PC-3 (cell line): ENCODE data around the gene PKD2L2. TPM values are rescaled to one million over a fixed set of nuclear protein-coding genes. Genes with fewer than 3 reads are reported as not detected.

ENCODE experiments used
- ATAC-seq: fragments of 200-7000 bp; cut with Tn5 transposase; 2 replicates; pipeline ENCODE4 v1.9.1; 2020; ENCODE audit warnings: mild to moderate bottlenecking, moderate library complexity
- BruUV-seq: library from RNA; stranded (reverse); fragments of 400-500 nt; replicated peaks from 2 replicates; lab custom pipeline; 2021; lab: Mats Ljungman, UMichigan
- CTCF ChIA-PET: fragments of 300-600 bp; sonication (Branson Sonifier 250); formaldehyde crosslinking; loops from one replicate; lab custom pipeline; 2022; ENCODE audit warnings: antibody characterized with exemption; lab: Charles Lee
- POLR2A ChIA-PET: fragments of 300-600 bp; sonication (Branson Sonifier 250); formaldehyde crosslinking; loops from one replicate; lab custom pipeline; 2022; ENCODE audit warnings: antibody characterized with exemption; ENCODE audit not compliant: unreplicated experiment; lab: Charles Lee
- DNase-seq: peaks from one replicate; pipeline ENCODE4 v3.0.0-alpha.2; 2015
- H2AFZ ChIP-seq: fragments of 300-600 bp; sonication (generic); 2 replicates; pipeline ENCODE4 v1.6.0; 2016; ENCODE audit warnings: antibody characterized with exemption, low read length
- H3F3A ChIP-seq: fragments of 300-600 bp; sonication (generic); one replicate; pipeline ENCODE4 v1.6.0; 2017; ENCODE audit warnings: antibody characterized with exemption, low read length, control low read depth, mild to moderate bottlenecking; ENCODE audit not compliant: unreplicated experiment
- H3K27ac ChIP-seq: fragments of 300-600 bp; sonication (generic); 2 replicates; pipeline ENCODE4 v1.5.1; 2016; ENCODE audit warnings: mild to moderate bottlenecking, low read length
- H3K27me3 ChIP-seq: fragments of 300-600 bp; sonication (generic); 2 replicates; pipeline ENCODE4 v1.6.1; 2016; ENCODE audit warnings: low read length, mixed read lengths
- H3K36me3 ChIP-seq: fragments of 300-600 bp; sonication (generic); 2 replicates; pipeline ENCODE4 v1.6.1; 2016; ENCODE audit warnings: low read depth, mixed run types, low read length, mixed read lengths
- H3K4me1 ChIP-seq: fragments of 300-600 bp; sonication (generic); 2 replicates; pipeline ENCODE4 v1.5.1; 2016; ENCODE audit warnings: low read length; ENCODE audit not compliant: insufficient read depth
- H3K4me2 ChIP-seq: fragments of 300-600 bp; sonication (generic); 2 replicates; pipeline ENCODE4 v1.6.0; 2016; ENCODE audit warnings: low read length
- H3K4me3 ChIP-seq: fragments of 300-600 bp; sonication (generic); 2 replicates; pipeline ENCODE4 v1.5.1; 2016; ENCODE audit warnings: mild to moderate bottlenecking, low read length, mixed read lengths
- H3K79me2 ChIP-seq: fragments of 300-600 bp; sonication (generic); 2 replicates; pipeline ENCODE4 v1.6.1; 2017; ENCODE audit warnings: low read length, mixed read lengths
- H3K9ac ChIP-seq: fragments of 300-600 bp; sonication (generic); 2 replicates; pipeline ENCODE4 v1.6.0; 2016; ENCODE audit warnings: mild to moderate bottlenecking, low read length
- H3K9me2 ChIP-seq: fragments of 300-600 bp; sonication (generic); replicated peaks from 2 replicates; pipeline ENCODE4 v1.6.1; 2016; ENCODE audit warnings: mixed run types, low read length, mixed read lengths
- H3K9me3 ChIP-seq: fragments of 300-600 bp; sonication (generic); 2 replicates; pipeline ENCODE4 v1.6.1; 2016; ENCODE audit warnings: low read length, mixed read lengths
- H4K20me1 ChIP-seq: fragments of 300-600 bp; sonication (generic); 2 replicates; pipeline ENCODE4 v1.6.1; 2016; ENCODE audit warnings: low read length, mixed read lengths
- CTCF ChIP-seq: fragments of 300-600 bp; sonication (generic); conservative IDR thresholded peaks from 2 replicates; pipeline ENCODE4 v1.5.1; 2017; ENCODE audit warnings: antibody characterized with exemption, low read depth, mild to moderate bottlenecking, low read length
- EZH2 ChIP-seq: fragments of 300-600 bp; sonication (generic); IDR thresholded peaks from one replicate; pipeline ENCODE4 v1.6.1; 2017; ENCODE audit warnings: antibody characterized with exemption, mild to moderate bottlenecking, low read length; ENCODE audit not compliant: unreplicated experiment
- EZH2phosphoT487 ChIP-seq: fragments of 300-600 bp; sonication (generic); IDR thresholded peaks from 2 replicates; pipeline ENCODE4 v1.6.1; 2018; ENCODE audit warnings: mild to moderate bottlenecking, antibody characterized with exemption, low read length, borderline replicate concordance
- intact Hi-C: fragments of 100-400 bp; cut with micrococcal nuclease; formaldehyde crosslinking; loops from 2 replicates; pipeline ENCODE4 v1.9.0; 2023
- total RNA-seq: library from RNA; depleted of rRNA; stranded (reverse); fragments of >200 nt; gene quantifications from 2 replicates; pipeline ENCODE4 v1.2.3, GENCODE V29; 2014

PKD2L2 gene
- total RNA-seq, 1 experiment from 2014 or later, result not detected

- H3K9me3 ChIP-seq, result no peaks in the 10 kb centered on the region
- H3K79me2 ChIP-seq, result no peaks in the 10 kb centered on the region
- no peaks in the 10 kb centered on the region for H3F3A ChIP-seq
- H3K9ac ChIP-seq, result no peak overlapping the region
- ATAC-seq (no peak), DNase-seq (no peak)
- H3K4me1 ChIP-seq, result no peaks in the 10 kb centered on the region
- no peak overlapping the region for H3K27ac ChIP-seq
- no peaks in the 10 kb centered on the region for H3K9me2 ChIP-seq
- no peak overlapping the region for H3K4me2 ChIP-seq
- no peak overlapping the region for H3K4me3 ChIP-seq
- intact Hi-C loops, result no loop called here
- H3K36me3 ChIP-seq, result no peaks in the 10 kb centered on the region
- no peak for TF ChIP-seq EZH2
- TF ChIP-seq CTCF, result no peak
- TF ChIP-seq EZH2phosphoT487, result no peak
- CTCF ChIA-PET, result no interaction called here
- no peaks in the 10 kb centered on the region for H3K27me3 ChIP-seq
- POLR2A ChIA-PET, result no interaction called here
- no peaks in the 10 kb centered on the region for H4K20me1 ChIP-seq
- H2AFZ ChIP-seq, result no peak overlapping the region
- no TSS peak for BruUV-seq
Measured at GRCh38 chr5:137916923-137917322, 27.7 kb downstream of the PKD2L2 start.

- Histone ChIP-seq H3K9me3 (no peaks in the 10 kb centered on the region), H3K27me3 (no peaks in the 10 kb centered on the region), H3K79me2 (no peaks in the 10 kb centered on the region), H3K9ac (no peak overlapping the region), H3K9me2 (no peaks in the 10 kb centered on the region), H3K36me3 (no peaks in the 10 kb centered on the region), H3F3A (no peaks in the 10 kb centered on the region), H3K4me1 (no peaks in the 10 kb centered on the region), H4K20me1 (no peaks in the 10 kb centered on the region), H2AFZ (no peak overlapping the region), H3K27ac (no peak overlapping the region), H3K4me2 (no peak overlapping the region), H3K4me3 (no peak overlapping the region)
- TF ChIP-seq EZH2, result no peak
- no peak for TF ChIP-seq CTCF
- TF ChIP-seq EZH2phosphoT487, result no peak
- ChIA-PET POLR2A (no interaction called here), CTCF (interaction anchor here (0.5 kb wide), 1 partner anchor 153 kb away, joined by 4 read pairs; no protein-coding TSS in a partner anchor)
- ATAC-seq (no peak), DNase-seq (peak; percentile 41)
- intact Hi-C loops, result no loop called here
- no TSS peak for BruUV-seq
Measured at GRCh38 chr5:137921931-137922330, 32.7 kb downstream of the PKD2L2 start.

GRCh38 chr5:137923856-137924255, 34.6 kb downstream of the PKD2L2 start:
- Histone ChIP-seq H3K4me2 (no peak overlapping the region), H3K36me3 (no peaks in the 10 kb centered on the region), H2AFZ (no peak overlapping the region), H3K9ac (no peak overlapping the region), H3K4me1 (no peaks in the 10 kb centered on the region), H3K4me3 (no peak overlapping the region), H3K9me3 (no peaks in the 10 kb centered on the region), H3K27me3 (no peaks in the 10 kb centered on the region), H3K27ac (no peak overlapping the region), H3K9me2 (no peaks in the 10 kb centered on the region), H3K79me2 (no peaks in the 10 kb centered on the region), H3F3A (no peaks in the 10 kb centered on the region), H4K20me1 (no peaks in the 10 kb centered on the region)
- TF ChIP-seq EZH2phosphoT487, result no peak
- no peak for TF ChIP-seq EZH2
- TF ChIP-seq CTCF, result no peak
- DNase-seq (no peak), ATAC-seq (no peak)
- BruUV-seq, result no TSS peak
- ChIA-PET POLR2A (interaction anchor here (0.7 kb wide), 1 partner anchor 82 kb away, joined by 3 read pairs; no protein-coding TSS in a partner anchor), CTCF (interaction anchor here (0.5 kb wide), 1 partner anchor 509 kb away, joined by 3 read pairs; no protein-coding TSS in a partner anchor)
- intact Hi-C loops, result no loop called here
